ENCODE measurements around the gene UBE3C.
A peak's percentile ranks its signal among the peaks of the same experiment; 100 is the strongest.
"Not testable (repeated sequence)": the region's sequence is repeated elsewhere in the genome, so short reads cannot be mapped to it uniquely, and the experiment has no call there.

The UBE3C gene

GRCh38 chr7:157241631-157242030 lies 102.9 kb downstream of the UBE3C start:
- no peak for DNase-seq

- no peak for DNase-seq
Measured at GRCh38 chr7:157244516-157245294, 106.0 kb downstream of the UBE3C start.

GRCh38 chr7:157246052-157246451 lies 107.3 kb downstream of the UBE3C start:
- no peak for DNase-seq

GRCh38 chr7:157248659-157249058 lies 109.9 kb downstream of the UBE3C start:
- no peak for DNase-seq

- peak in 1 of 2 experiments; percentile 47 for DNase-seq
Measured at GRCh38 chr7:157250605-157251228, 112.0 kb downstream of the UBE3C start.

- not testable (repeated sequence) for DNase-seq
Measured at GRCh38 chr7:157251817-157252216, 113.1 kb downstream of the UBE3C start.

- DNase-seq = no peak
Measured at GRCh38 chr7:157253850-157254249, 115.1 kb downstream of the UBE3C start.

GRCh38 chr7:157254781-157255180 lies 116.1 kb downstream of the UBE3C start:
- DNase-seq = not testable (repeated sequence)

- no peak for DNase-seq
Measured at GRCh38 chr7:157255201-157255606, 116.5 kb downstream of the UBE3C start.

- DNase-seq = no peak
Measured at GRCh38 chr7:157263156-157263555, 124.4 kb downstream of the UBE3C start.

GRCh38 chr7:157265051-157265450 lies 126.3 kb downstream of the UBE3C start:
- DNase-seq = no peak

GRCh38 chr7:157266272-157266671 lies 127.5 kb downstream of the UBE3C start:
- no peak for DNase-seq

GRCh38 chr7:157267516-157267915 lies 128.8 kb downstream of the UBE3C start:
- no peak for DNase-seq

- no peak for DNase-seq
Measured at GRCh38 chr7:157267956-157268355, 129.2 kb downstream of the UBE3C start.

GRCh38 chr7:157268540-157268939 lies 129.8 kb downstream of the UBE3C start:
- DNase-seq = no peak

- no peak for DNase-seq
Measured at GRCh38 chr7:157269341-157270059, 130.8 kb downstream of the UBE3C start.

- no peak for DNase-seq
Measured at GRCh38 chr7:157270060-157270444, 131.3 kb downstream of the UBE3C start.

- no peak for DNase-seq
Measured at GRCh38 chr7:157271315-157271990, 132.7 kb downstream of the UBE3C start.

GRCh38 chr7:157271991-157272324 lies 133.2 kb downstream of the UBE3C start:
- DNase-seq = no peak

GRCh38 chr7:157272351-157273207 lies 133.9 kb downstream of the UBE3C start:
- DNase-seq = no peak

- peak; percentile 13 to 52 for DNase-seq
Measured at GRCh38 chr7:157273208-157274093, 134.7 kb downstream of the UBE3C start.

Data from NCI-H524 (cell line).